Breast epithelium (tissue), 3 donors: ENCODE data around the gene INPP5F.

Source experiments
- CTCF ChIP-seq, 3 donors: fragments of 450-650 bp; IDR thresholded peaks; one replicate each; pipeline ENCODE4 v1.5.1; 2016 to 2017; ENCODE audit warnings: antibody characterized with exemption in 3 of 3, mild to moderate bottlenecking in 3 of 3, moderate library complexity in 3 of 3
- POLR2A ChIP-seq: fragments of 450-650 bp; IDR thresholded peaks from one replicate; pipeline ENCODE4 v1.6.1; 2016; ENCODE audit warnings: antibody characterized with exemption, mild to moderate bottlenecking, moderate library complexity
- POLR2AphosphoS5 ChIP-seq, 3 donors: sonication (generic); formaldehyde crosslinking; IDR thresholded peaks; one replicate each; pipeline ENCODE4 v1.6.1; 2017; ENCODE audit warnings: antibody characterized with exemption in 3 of 3

- TF ChIP-seq CTCF (IDR thresholded peaks at IDR 0.05) (no peak), POLR2A (no peak), POLR2AphosphoS5 (IDR thresholded peaks at IDR 0.05) (no peak)
These were observed 46.5 kb downstream of the INPP5F start for GRCh38 chr10:119772334-119772733.
